Fibroblast of lung (primary cell): ENCODE data around the gene MXRA7.

Experiments
- CTCF ChIP-seq, 2 donors: IDR thresholded peaks in 1 of 2; conservative IDR thresholded peaks in 1 of 2; 1 replicate in 1 of 2; 2 replicates in 1 of 2; pipeline ENCODE4 v1.5.1; 2011 to 2012; ENCODE audit warnings: low read length in 2 of 2, control low read depth in 1 of 2, inconsistent platforms in 1 of 2, low read depth in 1 of 2, mild to moderate bottlenecking in 1 of 2
- EZH2 ChIP-seq: IDR thresholded peaks from 2 replicates; pipeline ENCODE4 v1.5.1; 2012; ENCODE audit warnings: low read length, control low read depth, mild to moderate bottlenecking; ENCODE audit errors: missing control alignments

GRCh38 chr17:76758570-76758969 is 47.8 kb upstream of the MXRA7 start:
- TF ChIP-seq CTCF (conservative IDR thresholded peaks at IDR 0.05 in 1 of 2, IDR thresholded peaks at IDR 0.05 in 1 of 2; ENCODE audit: low read depth in 1 of 2, low read length in 2 of 2) (no peak), EZH2 (no peak)
